Hindlimb muscle (tissue), 1 donor: ENCODE results near the gene DNAL1. TPM values are rescaled to one million over a fixed set of nuclear protein-coding genes. Genes with fewer than 3 reads are reported as not detected.
A peak's percentile ranks its signal among the peaks of the same experiment; 100 is the strongest.
"Not testable (repeated sequence)": the region's sequence is repeated elsewhere in the genome, so short reads cannot be mapped to it uniquely, and the experiment has no call there.

ENCODE experiments used
- DNase-seq: peaks from one replicate; pipeline ENCODE4 v3.0.0-alpha.2; 2013
- polyA plus RNA-seq: library from polyadenylated mRNA; unstranded; fragments of 120-200 nt; gene quantifications from one replicate; pipeline ENCODE4 v1.2.1, GENCODE V29; 2013; ENCODE audit not compliant: insufficient read length

DNAL1 gene
- polyA plus RNA-seq = 6.0 TPM

GRCh38 chr14:73644531-73645247 lies at the start of gene DNAL1:
DNAL1 (plus strand) TSS chr14:73644986; CDS start chr14:73645040, 54 bp downstream.
- DNase-seq = peak; percentile 94

DNA sequence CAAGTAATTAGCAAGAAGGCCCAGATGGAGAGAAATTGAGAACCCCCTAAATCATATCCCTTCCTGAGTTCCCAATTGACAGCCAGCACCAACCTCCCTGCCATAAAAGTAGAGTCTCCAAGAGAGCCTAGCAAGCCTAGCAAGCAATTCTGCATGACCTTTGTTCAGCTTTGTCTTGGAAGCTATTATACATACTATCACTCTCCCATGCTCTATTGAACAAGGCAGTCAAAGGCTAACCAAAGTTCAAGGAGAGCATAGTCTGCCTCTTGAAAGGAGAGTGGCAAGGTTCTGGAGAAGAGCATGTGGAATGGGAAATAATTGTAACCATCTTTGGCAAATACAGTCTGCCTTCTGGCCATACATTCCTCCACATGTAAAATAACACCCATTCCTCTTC lies 45.3 kb upstream of the DNAL1 start:
- DNase-seq = no peak

- no peak for DNase-seq
These were observed 41.8 kb upstream of the DNAL1 start for GRCh38 chr14:73602994-73603393.

GRCh38 chr14:73606271-73606670 lies 38.5 kb upstream of the DNAL1 start:
- no peak for DNase-seq

GRCh38 chr14:73607241-73607640 lies 37.5 kb upstream of the DNAL1 start:
- no peak for DNase-seq

GRCh38 chr14:73610687-73611086 lies 34.1 kb upstream of the DNAL1 start:
- DNase-seq = no peak

- peak; percentile 85 for DNase-seq
These were observed 32.3 kb upstream of the DNAL1 start, which contains the start of gene ACOT6 for GRCh38 chr14:73612339-73613045. ACOT6 (plus strand) TSS chr14:73612517; CDS start chr14:73612572, 55 bp downstream.

GRCh38 chr14:73613046-73613383 lies 31.8 kb upstream of the DNAL1 start:
- DNase-seq = no peak

DNA sequence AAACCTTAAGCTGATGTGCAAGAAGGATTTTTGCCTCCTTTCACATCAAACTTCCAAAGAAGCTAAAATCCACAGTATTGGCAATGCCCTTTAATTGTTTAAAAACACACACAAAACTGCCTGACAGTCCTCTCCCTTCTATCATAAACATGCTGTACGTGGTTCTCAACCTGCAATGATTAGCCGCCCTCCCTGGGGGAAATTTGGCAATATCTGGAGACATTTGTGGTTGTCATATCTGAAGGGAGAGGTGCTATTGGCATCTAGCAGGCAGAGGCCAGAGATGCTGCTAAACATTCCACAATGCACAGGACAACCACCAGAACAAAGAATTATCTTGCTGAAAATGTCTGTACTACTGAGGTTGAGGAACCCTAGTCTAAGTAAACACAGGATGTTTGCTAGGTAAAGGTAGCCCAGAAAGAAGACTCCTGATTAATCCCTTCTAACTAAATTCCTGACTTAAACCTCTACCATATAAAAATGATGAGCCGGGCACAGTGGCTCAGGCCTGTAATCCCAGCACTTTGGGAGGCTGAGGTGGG lies 31.3 kb upstream of the DNAL1 start:
- DNase-seq = no peak

DNA sequence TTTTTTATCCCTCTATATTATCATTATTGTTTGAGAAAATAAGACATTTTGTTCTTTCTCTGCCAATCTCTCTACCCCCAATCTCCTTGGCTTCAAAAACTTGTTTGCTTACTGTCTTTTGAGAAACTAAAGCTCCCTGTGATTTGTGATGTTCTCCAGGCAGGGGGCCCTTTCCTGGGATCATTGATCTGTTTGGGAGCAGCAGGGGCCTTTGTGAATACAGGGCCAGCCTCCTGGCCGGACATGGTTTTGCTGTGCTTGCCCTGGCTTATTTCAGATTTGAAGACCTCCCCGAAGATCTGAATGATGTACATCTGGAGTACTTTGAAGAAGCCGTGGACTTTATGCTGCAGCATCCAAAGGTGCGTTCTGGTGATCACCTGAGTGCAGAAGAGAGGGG lies 28.0 kb upstream of the DNAL1 start:
- no peak for DNase-seq

DNA sequence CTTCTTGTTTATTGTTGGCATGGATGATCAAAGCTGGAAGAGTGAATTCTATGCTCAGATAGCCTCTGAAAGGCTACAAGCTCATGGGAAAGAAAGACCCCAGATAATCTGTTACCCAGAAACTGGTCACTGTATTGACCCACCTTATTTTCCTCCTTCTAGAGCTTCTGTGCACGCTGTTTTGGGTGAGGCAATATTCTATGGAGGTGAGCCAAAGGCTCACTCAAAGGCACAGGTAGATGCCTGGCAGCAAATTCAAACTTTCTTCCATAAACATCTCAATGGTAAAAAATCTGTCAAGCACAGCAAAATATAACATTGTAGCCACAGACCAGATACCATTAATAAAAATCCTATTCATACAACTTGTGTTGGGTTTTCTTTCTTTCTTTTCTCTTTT lies 25.3 kb upstream of the DNAL1 start:
- no peak for DNase-seq

- DNase-seq = no peak
These were observed 24.5 kb upstream of the DNAL1 start for GRCh38 chr14:73620268-73620667.

DNA sequence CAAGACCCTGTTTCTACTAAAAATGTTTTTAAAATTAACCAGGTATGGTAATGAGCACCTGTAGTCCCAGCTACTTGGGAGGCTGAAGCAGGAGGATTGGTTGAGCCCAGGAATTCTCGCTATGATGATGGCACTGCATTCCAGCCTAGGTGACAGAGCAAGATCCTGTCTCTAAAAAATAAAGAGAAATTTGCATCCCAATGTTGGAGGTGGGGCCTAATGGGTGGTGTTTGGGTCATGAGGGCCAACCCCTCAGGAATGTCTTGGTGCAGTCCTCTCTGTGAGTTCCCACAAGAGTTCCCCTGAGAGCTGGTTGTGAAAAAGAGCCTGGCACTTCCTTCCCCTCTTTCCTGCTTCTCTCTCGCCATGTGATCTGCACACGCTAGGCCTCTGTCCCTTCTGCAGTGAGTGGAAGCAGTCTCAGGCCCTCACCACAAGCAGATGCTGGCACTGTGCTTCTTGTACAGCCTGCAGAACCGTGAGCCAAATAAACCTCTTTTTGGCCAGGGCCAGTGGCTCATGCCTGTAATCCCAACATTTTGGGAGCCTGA lies 21.2 kb upstream of the DNAL1 start:
- DNase-seq = no peak

DNA sequence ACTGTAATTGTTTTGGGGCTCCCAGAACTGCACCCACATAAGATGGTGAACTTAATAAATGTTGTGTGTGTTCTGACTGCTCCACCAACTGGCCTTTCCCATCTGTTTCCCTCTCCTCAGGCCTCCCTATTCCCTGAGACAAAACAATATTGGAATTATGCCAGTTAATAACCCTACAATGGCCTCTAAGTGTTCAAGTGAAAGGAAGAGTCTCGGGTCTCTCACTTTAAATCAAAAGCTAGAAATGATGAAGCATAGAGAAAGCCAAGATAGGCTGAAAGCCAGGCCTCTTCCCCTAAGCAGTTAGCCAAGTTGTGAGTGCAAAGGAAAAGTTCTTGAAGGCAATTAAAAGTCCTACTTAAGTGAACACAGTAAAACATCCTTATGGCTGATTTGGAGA lies 19.1 kb upstream of the DNAL1 start:
- no peak for DNase-seq

GRCh38 chr14:73627151-73627558 lies 17.6 kb upstream of the DNAL1 start:
- no peak for DNase-seq

- DNase-seq = no peak
These were observed 14.6 kb upstream of the DNAL1 start for GRCh38 chr14:73630009-73630780.

GRCh38 chr14:73633116-73634010 lies 11.4 kb upstream of the DNAL1 start:
- peak; percentile 73 for DNase-seq

- peak; percentile 57 for DNase-seq
These were observed 10.6 kb upstream of the DNAL1 start for GRCh38 chr14:73634011-73634833.

DNA sequence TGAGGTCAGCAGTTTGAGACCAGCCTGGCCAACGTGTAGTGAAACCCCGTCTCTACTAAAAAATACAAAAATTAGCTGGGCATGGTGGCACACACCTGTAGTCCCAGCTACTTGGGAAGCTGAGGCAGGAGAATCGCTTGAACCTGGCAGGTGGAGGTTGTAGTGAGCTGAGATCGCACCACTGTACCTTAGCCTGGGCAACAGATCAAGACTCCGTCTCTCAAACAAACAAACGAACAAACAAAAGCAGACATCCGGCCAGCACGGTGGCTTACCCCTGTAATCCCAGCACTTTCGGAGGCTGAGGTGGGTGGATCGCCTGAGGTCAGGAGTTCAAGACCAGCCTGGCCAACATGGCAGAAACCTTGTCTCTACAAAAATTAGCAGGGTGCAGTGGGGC lies 8.4 kb upstream of the DNAL1 start:
- not testable (repeated sequence) for DNase-seq

DNA sequence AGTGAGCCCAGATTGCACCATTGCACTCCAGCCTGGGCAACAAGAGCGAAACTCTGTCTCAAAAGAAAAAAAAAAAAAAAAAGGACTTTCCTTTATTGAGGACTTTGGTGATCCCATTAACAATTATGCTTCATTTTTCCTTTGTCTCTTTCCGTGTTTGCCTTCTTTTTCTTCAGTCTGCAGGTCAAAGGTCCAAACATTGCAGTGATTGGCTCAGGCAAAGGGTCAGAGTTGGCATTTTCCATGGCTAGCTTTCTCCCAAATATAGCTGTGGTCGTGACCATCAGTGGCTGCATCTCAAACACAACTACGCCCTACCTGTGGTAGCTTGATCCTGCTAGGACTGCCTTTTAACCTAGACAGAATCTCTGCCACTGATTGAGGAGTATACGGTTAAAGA lies 7.0 kb upstream of the DNAL1 start:
- no peak for DNase-seq
